ENCODE results near the gene SCFD2.

DNA sequence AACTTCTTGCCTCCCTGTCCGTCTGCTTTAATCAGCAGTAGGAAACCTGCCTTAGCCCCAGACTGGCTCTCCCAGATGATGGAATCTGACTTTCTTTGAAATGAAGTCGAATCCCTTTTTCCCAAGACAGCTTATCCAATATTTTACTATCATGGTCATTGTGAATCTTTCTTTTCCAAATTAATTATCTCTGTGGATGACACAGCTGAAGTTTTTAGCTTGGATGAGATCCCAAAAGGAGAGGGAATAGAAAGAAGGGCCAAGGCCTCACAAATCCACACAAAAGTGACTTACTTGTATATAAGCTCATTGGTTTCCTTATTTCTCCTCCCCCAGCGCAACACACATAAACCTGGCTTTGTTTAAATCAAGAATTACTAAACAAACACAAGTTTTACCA is 403.1 kb downstream of the SCFD2 start:
- TF ChIP-seq, protein P1, sequence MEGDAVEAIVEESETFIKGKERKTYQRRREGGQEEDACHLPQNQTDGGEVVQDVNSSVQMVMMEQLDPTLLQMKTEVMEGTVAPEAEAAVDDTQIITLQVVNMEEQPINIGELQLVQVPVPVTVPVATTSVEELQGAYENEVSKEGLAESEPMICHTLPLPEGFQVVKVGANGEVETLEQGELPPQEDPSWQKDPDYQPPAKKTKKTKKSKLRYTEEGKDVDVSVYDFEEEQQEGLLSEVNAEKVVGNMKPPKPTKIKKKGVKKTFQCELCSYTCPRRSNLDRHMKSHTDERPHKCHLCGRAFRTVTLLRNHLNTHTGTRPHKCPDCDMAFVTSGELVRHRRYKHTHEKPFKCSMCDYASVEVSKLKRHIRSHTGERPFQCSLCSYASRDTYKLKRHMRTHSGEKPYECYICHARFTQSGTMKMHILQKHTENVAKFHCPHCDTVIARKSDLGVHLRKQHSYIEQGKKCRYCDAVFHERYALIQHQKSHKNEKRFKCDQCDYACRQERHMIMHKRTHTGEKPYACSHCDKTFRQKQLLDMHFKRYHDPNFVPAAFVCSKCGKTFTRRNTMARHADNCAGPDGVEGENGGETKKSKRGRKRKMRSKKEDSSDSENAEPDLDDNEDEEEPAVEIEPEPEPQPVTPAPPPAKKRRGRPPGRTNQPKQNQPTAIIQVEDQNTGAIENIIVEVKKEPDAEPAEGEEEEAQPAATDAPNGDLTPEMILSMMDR (IDR thresholded peaks at IDR 0.05) = no peak
- TF ChIP-seq POLR2A (IDR thresholded peaks at IDR 0.05) = no peak
- TF ChIP-seq EP300 (IDR thresholded peaks at IDR 0.05) = no peak
